Loucy (cell line): Measurements from ENCODE around the gene LAPTM5.

Experiments
- EZH2phosphoT487 ChIP-seq: fragments of 200-600 bp; IDR thresholded peaks from 2 replicates; pipeline ENCODE4 v1.6.1; 2018; ENCODE audit warnings: antibody characterized with exemption, mild to moderate bottlenecking, moderate library complexity, borderline replicate concordance
- TF ChIP-seq, protein P1 (sequence below): fragments of 200-600 bp; sonication (generic); conservative IDR thresholded peaks from 2 replicates; pipeline ENCODE4 v1.5.1; 2014; ENCODE audit warnings: mild to moderate bottlenecking, antibody characterized with exemption, low read length

DNA sequence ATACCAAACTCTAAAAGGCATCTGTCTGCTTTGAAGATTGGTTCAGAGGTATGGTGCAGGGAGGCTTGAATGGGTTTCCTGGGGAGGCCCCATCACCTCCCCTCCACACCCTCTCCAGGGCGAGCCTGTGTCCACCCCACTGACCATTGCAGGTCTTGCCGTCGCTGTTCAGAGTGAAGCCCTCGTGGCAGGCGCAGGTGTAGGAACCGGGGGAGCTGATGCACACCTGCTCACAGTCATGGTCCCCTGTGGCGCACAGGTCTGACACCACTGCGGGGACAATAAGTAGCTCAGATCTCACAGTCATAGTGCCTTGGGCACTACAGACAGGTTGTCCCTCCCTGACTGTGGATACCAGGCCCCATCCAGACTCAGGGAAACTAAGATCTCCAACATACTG lies 40.9 kb downstream of the LAPTM5 start:
- TF ChIP-seq, protein P1, sequence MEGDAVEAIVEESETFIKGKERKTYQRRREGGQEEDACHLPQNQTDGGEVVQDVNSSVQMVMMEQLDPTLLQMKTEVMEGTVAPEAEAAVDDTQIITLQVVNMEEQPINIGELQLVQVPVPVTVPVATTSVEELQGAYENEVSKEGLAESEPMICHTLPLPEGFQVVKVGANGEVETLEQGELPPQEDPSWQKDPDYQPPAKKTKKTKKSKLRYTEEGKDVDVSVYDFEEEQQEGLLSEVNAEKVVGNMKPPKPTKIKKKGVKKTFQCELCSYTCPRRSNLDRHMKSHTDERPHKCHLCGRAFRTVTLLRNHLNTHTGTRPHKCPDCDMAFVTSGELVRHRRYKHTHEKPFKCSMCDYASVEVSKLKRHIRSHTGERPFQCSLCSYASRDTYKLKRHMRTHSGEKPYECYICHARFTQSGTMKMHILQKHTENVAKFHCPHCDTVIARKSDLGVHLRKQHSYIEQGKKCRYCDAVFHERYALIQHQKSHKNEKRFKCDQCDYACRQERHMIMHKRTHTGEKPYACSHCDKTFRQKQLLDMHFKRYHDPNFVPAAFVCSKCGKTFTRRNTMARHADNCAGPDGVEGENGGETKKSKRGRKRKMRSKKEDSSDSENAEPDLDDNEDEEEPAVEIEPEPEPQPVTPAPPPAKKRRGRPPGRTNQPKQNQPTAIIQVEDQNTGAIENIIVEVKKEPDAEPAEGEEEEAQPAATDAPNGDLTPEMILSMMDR, result no peak
- TF ChIP-seq EZH2phosphoT487, result no peak
